CD4-positive, alpha-beta T cell (primary cell): ENCODE results near the gene ASTN2. TPM values are rescaled to one million over a fixed set of nuclear protein-coding genes. Genes with fewer than 3 reads are reported as not detected.

ENCODE experiments used
- ATAC-seq: fragments of 200-7000 bp; cut with Tn5 transposase; one replicate; pipeline ENCODE4 v1.10.0; 2022; ENCODE audit warnings: mild to moderate bottlenecking; ENCODE audit not compliant: poor library complexity
- CTCF ChIA-PET: fragments of 350-600 bp; sonication (Branson Sonifier 250); formaldehyde crosslinking; loops from one replicate; lab custom pipeline; 2021; ENCODE audit warnings: antibody characterized with exemption, inconsistent platforms; lab: Charles Lee
- POLR2A ChIA-PET: fragments of 350-600 bp; sonication (Branson Sonifier 250); formaldehyde crosslinking; loops from one replicate; lab custom pipeline; 2021; ENCODE audit warnings: antibody characterized with exemption, inconsistent platforms; lab: Charles Lee
- DNase-seq, 14 experiments: peaks; one replicate each; pipeline ENCODE4 v3.0.0-alpha.2; 2013 to 2020; ENCODE audit warnings: mixed read lengths in 2 of 14
- H3K27ac ChIP-seq, 2 donors: one replicate each; pipeline versions ENCODE4 v1.5.1 to v1.7.0; 2013; ENCODE audit warnings: low read length in 2 of 2, low read depth in 1 of 2, mild to moderate bottlenecking in 1 of 2
- H3K27me3 ChIP-seq, 2 experiments: 1 replicate in 1 of 2; 2 replicates in 1 of 2; pipeline versions ENCODE4 v1.6.1 to v1.7.0; 2013; ENCODE audit warnings: low read length in 2 of 2, control low read depth in 1 of 2, mild to moderate bottlenecking in 1 of 2, moderate library complexity in 1 of 2; ENCODE audit not compliant: insufficient read depth in 2 of 2, control insufficient read depth in 1 of 2
- H3K36me3 ChIP-seq: one replicate; pipeline ENCODE4 v1.6.1; 2013; ENCODE audit warnings: low read length, control low read depth; ENCODE audit not compliant: insufficient read depth
- H3K4me1 ChIP-seq: one replicate; pipeline ENCODE4 v1.6.1; 2013; ENCODE audit warnings: low read length, control low read depth; ENCODE audit not compliant: insufficient read depth
- H3K4me3 ChIP-seq: one replicate; pipeline ENCODE4 v1.5.1; 2013; ENCODE audit warnings: mild to moderate bottlenecking, low read length, moderate library complexity
- H3K9me3 ChIP-seq, 2 experiments: 1 replicate in 1 of 2; 2 replicates in 1 of 2; pipeline versions ENCODE4 v1.6.1 to v1.7.0; 2013; ENCODE audit warnings: low read length in 2 of 2, mild to moderate bottlenecking in 2 of 2, control low read depth in 1 of 2, moderate library complexity in 1 of 2; ENCODE audit not compliant: control insufficient read depth in 1 of 2, insufficient read depth in 1 of 2
- H3K27ac Mint-ChIP-seq: one replicate; pipeline ENCODE4 v1.8.0; 2020; ENCODE audit warnings: mixed read lengths
- H3K27me3 Mint-ChIP-seq: one replicate; pipeline ENCODE4 v1.8.0; 2021; ENCODE audit warnings: mixed read lengths
- H3K36me3 Mint-ChIP-seq: one replicate; pipeline ENCODE4 v1.8.0; 2021; ENCODE audit warnings: low read depth, mixed read lengths
- H3K4me1 Mint-ChIP-seq: one replicate; pipeline ENCODE4 v1.8.0; 2021; ENCODE audit warnings: low read depth, mixed read lengths
- H3K4me3 Mint-ChIP-seq: one replicate; pipeline ENCODE4 v1.8.0; 2020; ENCODE audit warnings: mild to moderate bottlenecking, mixed read lengths
- H3K9me3 Mint-ChIP-seq: one replicate; pipeline ENCODE4 v1.8.0; 2020; ENCODE audit warnings: mixed read lengths
- intact Hi-C, 2 experiments: fragments of 100-400 bp; cut with DNase I in 1 of 2; cut with micrococcal nuclease in 1 of 2; formaldehyde crosslinking; loops; one replicate each; pipeline versions ENCODE4 v1.15.1 to v1.9.0; 2023 to 2025; cut with DNase I, micrococcal nuclease
- total RNA-seq, 174 experiments: library from RNA in 2 of 174; stranded (reverse) in 2 of 174; gene quantifications; one replicate each; pipeline ENCODE4 v1.2.3 and lab custom pipeline; 2021 to 2026
- TF ChIP-seq, protein P1 (sequence below): fragments of 200-600 bp; IDR thresholded peaks from one replicate; pipeline ENCODE4 v1.8.0; 2022; ENCODE audit warnings: antibody characterized with exemption, mild to moderate bottlenecking

ASTN2 gene
- total RNA-seq, 2 experiments from 2014 or later = 2.3 to 2.4 TPM

DNA sequence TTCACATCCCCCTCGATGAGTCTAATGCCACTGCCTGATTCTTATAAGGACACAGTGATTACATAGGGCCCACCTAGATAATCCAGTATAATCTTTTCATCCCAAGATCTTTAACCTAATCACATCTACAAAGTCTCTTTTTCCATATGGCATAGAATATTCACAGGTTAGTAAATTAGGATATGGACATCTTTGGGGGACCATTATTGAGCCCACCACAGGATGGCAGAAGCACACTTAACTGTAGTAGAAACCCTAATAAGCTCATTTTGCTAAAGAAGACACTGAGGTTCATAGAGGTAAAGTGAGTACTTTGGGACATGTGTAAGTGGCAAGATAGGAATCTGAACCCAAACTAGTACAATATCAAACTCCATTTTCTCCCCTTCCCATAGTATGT, 38.9 kb downstream of the ASTN2 start:
- Mint-ChIP-seq H3K36me3 (no peaks in the 10 kb centered on the region), H3K27ac (no peak overlapping the region), H3K9me3 (peaks cover 5% of the 10 kb centered on the region), H3K4me3 (no peak overlapping the region), H3K4me1 (no peaks in the 10 kb centered on the region), H3K27me3 (no peaks in the 10 kb centered on the region)
- DNase-seq (no peak), ATAC-seq (no peak)
- no peaks in the 10 kb centered on the region for H3K4me1 ChIP-seq
- no peaks in the 10 kb centered on the region for H3K27me3 ChIP-seq
- H3K9me3 ChIP-seq = peaks cover 0 to 7% of the 10 kb centered on the region in 2 experiments
- CTCF ChIA-PET = no interaction called here
- H3K4me3 ChIP-seq = no peak overlapping the region
- no peaks in the 10 kb centered on the region for H3K36me3 ChIP-seq
- intact Hi-C loops = no loop called here
- TF ChIP-seq, protein P1, sequence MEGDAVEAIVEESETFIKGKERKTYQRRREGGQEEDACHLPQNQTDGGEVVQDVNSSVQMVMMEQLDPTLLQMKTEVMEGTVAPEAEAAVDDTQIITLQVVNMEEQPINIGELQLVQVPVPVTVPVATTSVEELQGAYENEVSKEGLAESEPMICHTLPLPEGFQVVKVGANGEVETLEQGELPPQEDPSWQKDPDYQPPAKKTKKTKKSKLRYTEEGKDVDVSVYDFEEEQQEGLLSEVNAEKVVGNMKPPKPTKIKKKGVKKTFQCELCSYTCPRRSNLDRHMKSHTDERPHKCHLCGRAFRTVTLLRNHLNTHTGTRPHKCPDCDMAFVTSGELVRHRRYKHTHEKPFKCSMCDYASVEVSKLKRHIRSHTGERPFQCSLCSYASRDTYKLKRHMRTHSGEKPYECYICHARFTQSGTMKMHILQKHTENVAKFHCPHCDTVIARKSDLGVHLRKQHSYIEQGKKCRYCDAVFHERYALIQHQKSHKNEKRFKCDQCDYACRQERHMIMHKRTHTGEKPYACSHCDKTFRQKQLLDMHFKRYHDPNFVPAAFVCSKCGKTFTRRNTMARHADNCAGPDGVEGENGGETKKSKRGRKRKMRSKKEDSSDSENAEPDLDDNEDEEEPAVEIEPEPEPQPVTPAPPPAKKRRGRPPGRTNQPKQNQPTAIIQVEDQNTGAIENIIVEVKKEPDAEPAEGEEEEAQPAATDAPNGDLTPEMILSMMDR = no peak
- POLR2A ChIA-PET = no interaction called here
- H3K27ac ChIP-seq = no peak overlapping the region

DNA sequence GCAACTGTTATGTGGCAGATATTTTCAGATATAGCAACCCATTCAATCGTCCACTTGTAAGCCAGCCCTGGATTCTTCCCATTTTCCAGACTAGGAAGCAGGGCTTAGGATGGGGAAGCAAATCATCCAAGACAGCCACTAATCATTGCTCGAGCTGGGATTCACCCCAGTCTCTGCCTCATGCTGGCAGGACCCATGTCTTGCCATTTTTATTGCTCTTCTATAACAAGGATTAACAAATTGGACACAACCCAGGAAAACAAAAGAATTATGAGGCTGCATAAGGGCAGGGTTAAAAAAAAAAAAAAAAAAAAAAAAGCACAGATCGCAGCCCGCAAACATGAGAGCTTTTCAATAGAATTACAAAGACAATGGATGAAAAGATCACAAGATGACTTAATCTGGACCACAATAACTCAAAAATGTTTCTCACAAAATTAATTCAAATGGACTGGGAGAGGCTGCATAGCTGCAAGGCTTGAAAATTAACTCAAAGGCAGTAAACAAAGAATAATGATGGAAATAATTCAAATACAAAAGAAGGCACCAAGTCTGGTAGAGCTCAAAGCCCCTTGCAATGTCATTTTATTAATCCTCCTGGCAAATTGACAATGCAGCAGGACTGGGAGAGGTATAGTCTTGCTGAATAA, 40.7 kb downstream of the ASTN2 start:
- no peak overlapping the region for H3K4me3 Mint-ChIP-seq
- Histone ChIP-seq H3K4me3 (no peak overlapping the region), H3K27ac (no peak overlapping the region), H3K4me1 (no peaks in the 10 kb centered on the region), H3K9me3 (peaks cover 0 to 7% of the 10 kb centered on the region in 2 experiments), H3K27me3 (no peaks in the 10 kb centered on the region), H3K36me3 (no peaks in the 10 kb centered on the region)
- no peak for DNase-seq
- ATAC-seq = no peak
- CTCF ChIA-PET = no interaction called here
- H3K9me3 Mint-ChIP-seq = peaks cover 2% of the 10 kb centered on the region
- no peak overlapping the region for H3K27ac Mint-ChIP-seq
- TF ChIP-seq, protein P1 = no peak
- H3K36me3 Mint-ChIP-seq = no peaks in the 10 kb centered on the region
- no peaks in the 10 kb centered on the region for H3K4me1 Mint-ChIP-seq
- POLR2A ChIA-PET = no interaction called here
- intact Hi-C loops = no loop called here
- no peaks in the 10 kb centered on the region for H3K27me3 Mint-ChIP-seq

DNA sequence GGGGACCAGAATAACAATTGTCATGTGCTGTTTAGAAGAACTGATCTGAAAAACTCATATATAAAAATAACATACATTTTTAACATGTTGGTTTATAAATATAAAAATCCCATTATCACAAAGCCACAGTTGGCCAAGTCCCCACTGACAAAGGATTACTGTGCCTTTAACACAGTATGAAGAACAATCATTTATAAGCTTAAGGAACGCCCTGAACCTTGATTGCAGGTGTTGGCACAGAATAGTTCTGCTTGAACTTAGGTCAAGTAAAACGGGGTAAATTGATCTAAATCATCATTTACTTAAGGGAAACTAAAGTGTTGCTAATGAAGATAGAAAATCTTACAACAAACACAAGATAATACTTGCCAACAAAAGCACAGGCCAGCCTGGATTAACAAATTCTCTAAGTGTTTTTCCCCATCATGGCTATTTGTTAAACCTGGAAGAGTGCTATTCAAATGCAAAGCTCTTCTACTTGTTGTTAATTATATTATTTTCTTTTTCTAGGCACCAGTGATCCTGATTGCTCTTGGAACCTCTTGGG, 46.1 kb downstream of the ASTN2 start:
- no peaks in the 10 kb centered on the region for H3K27me3 Mint-ChIP-seq
- H3K4me3 ChIP-seq = no peak overlapping the region
- no peak overlapping the region for H3K4me3 Mint-ChIP-seq
- TF ChIP-seq, protein P1 = no peak
- H3K27ac ChIP-seq = no peak overlapping the region
- no peaks in the 10 kb centered on the region for H3K9me3 Mint-ChIP-seq
- DNase-seq = no peak
- no peaks in the 10 kb centered on the region for H3K9me3 ChIP-seq
- H3K4me1 Mint-ChIP-seq = no peaks in the 10 kb centered on the region
- POLR2A ChIA-PET = no interaction called here
- no peaks in the 10 kb centered on the region for H3K4me1 ChIP-seq
- no peaks in the 10 kb centered on the region for H3K36me3 ChIP-seq
- CTCF ChIA-PET = no interaction called here
- no peaks in the 10 kb centered on the region for H3K27me3 ChIP-seq
- no peaks in the 10 kb centered on the region for H3K36me3 Mint-ChIP-seq
- no peak overlapping the region for H3K27ac Mint-ChIP-seq
- intact Hi-C loops = no loop called here
- ATAC-seq = no peak
